Suprapubic skin (tissue), 4 donors: ENCODE results near the gene WAPL. TPM values are rescaled to one million over a fixed set of nuclear protein-coding genes. Genes with fewer than 3 reads are reported as not detected.

Source experiments
- DNase-seq, 2 donors: peaks; one replicate each; pipeline ENCODE4 v3.0.0-alpha.2; 2019; ENCODE audit warnings: low spot score in 2 of 2
- H3K27ac ChIP-seq: fragments of 200-600 bp; sonication (generic); one replicate; pipeline ENCODE4 v1.5.1; 2019
- H3K27me3 ChIP-seq: fragments of 200-600 bp; sonication (generic); one replicate; pipeline ENCODE4 v1.5.1; 2019
- H3K36me3 ChIP-seq: fragments of 200-600 bp; sonication (generic); one replicate; pipeline ENCODE4 v1.5.1; 2019
- H3K4me1 ChIP-seq: fragments of 200-600 bp; sonication (generic); one replicate; pipeline ENCODE4 v1.5.1; 2019
- H3K4me3 ChIP-seq: fragments of 200-600 bp; sonication (generic); one replicate; pipeline ENCODE4 v1.5.1; 2019; ENCODE audit warnings: mild to moderate bottlenecking
- H3K9me3 ChIP-seq: fragments of 200-600 bp; sonication (generic); one replicate; pipeline ENCODE4 v1.5.1; 2019
- CTCF ChIP-seq, 2 donors: fragments of 200-600 bp in 1 of 2; fragments of 450-650 bp in 1 of 2; sonication (generic) in 1 of 2; IDR thresholded peaks; one replicate each; pipeline ENCODE4 v1.5.1; 2016 to 2019; ENCODE audit warnings: antibody characterized with exemption in 2 of 2, mild to moderate bottlenecking in 1 of 2, moderate library complexity in 1 of 2
- EP300 ChIP-seq: sonication (generic); formaldehyde crosslinking; IDR thresholded peaks from one replicate; pipeline ENCODE4 v1.6.1; 2017; ENCODE audit warnings: antibody characterized with exemption
- POLR2A ChIP-seq, 2 donors: fragments of 450-650 bp; IDR thresholded peaks; one replicate each; pipeline ENCODE4 v1.6.1; 2017; ENCODE audit warnings: antibody characterized with exemption in 2 of 2, mild to moderate bottlenecking in 2 of 2, moderate library complexity in 2 of 2
- POLR2AphosphoS5 ChIP-seq, 3 donors: sonication (generic); formaldehyde crosslinking; IDR thresholded peaks; one replicate each; pipeline ENCODE4 v1.6.1; 2017; ENCODE audit warnings: antibody characterized with exemption in 3 of 3
- WGBS: methylation state at CpG from one replicate; pipeline ENCODE4 v1.1.5; 2018; 5-methylcytosine and 5-hydroxymethylcytosine counted together
- total RNA-seq, 4 donors: library from RNA; depleted of rRNA; stranded (reverse); fragments of >200 nt; gene quantifications; one replicate each; pipeline ENCODE4 v1.1.0, GENCODE V29; 2016

WAPL gene
- total RNA-seq, 4 donors from 2014 or later, result 35.4 to 52.0 (median 43.6) TPM

GRCh38 chr10:86486856-86487255, 34.7 kb downstream of the WAPL start:
- Histone ChIP-seq H3K9me3 (no peaks in the 10 kb centered on the region), H3K36me3 (peaks cover 44% of the 10 kb centered on the region), H3K4me3 (no peak overlapping the region), H3K27ac (no peak overlapping the region), H3K4me1 (peaks cover 7% of the 10 kb centered on the region), H3K27me3 (no peaks in the 10 kb centered on the region)
- WGBS, result 92% methylated on average over 4 of the region's 4 CpGs
- TF ChIP-seq POLR2A (IDR thresholded peaks at IDR 0.05) (no peak), CTCF (IDR thresholded peaks at IDR 0.05) (no peak), EP300 (no peak), POLR2AphosphoS5 (IDR thresholded peaks at IDR 0.05) (no peak)
- DNase-seq, result no peak

- H3K36me3 ChIP-seq, result peaks cover 44% of the 10 kb centered on the region
- peaks cover 2% of the 10 kb centered on the region for H3K4me1 ChIP-seq
- no peak for TF ChIP-seq POLR2A (IDR thresholded peaks at IDR 0.05)
- TF ChIP-seq EP300, result no peak
- TF ChIP-seq CTCF (IDR thresholded peaks at IDR 0.05), result no peak
- no peak for TF ChIP-seq POLR2AphosphoS5 (IDR thresholded peaks at IDR 0.05)
- H3K27me3 ChIP-seq, result no peaks in the 10 kb centered on the region
- H3K27ac ChIP-seq, result no peak overlapping the region
- 96% methylated on average over 8 of the region's 8 CpGs for WGBS
- no peak overlapping the region for H3K4me3 ChIP-seq
- no peak for DNase-seq
- H3K9me3 ChIP-seq, result no peaks in the 10 kb centered on the region
These were observed 37.9 kb downstream of the WAPL start for GRCh38 chr10:86483664-86484063.

GRCh38 chr10:86481761-86482160, 39.8 kb downstream of the WAPL start:
- no peaks in the 10 kb centered on the region for H3K27me3 ChIP-seq
- no peak overlapping the region for H3K27ac ChIP-seq
- no peak for TF ChIP-seq POLR2AphosphoS5 (IDR thresholded peaks at IDR 0.05)
- no peak for TF ChIP-seq CTCF (IDR thresholded peaks at IDR 0.05)
- TF ChIP-seq POLR2A (IDR thresholded peaks at IDR 0.05), result no peak
- TF ChIP-seq EP300, result no peak
- H3K4me1 ChIP-seq, result no peaks in the 10 kb centered on the region
- peaks cover 32% of the 10 kb centered on the region for H3K36me3 ChIP-seq
- WGBS, result 79% methylated on average over 1 of the region's 1 CpG
- no peak overlapping the region for H3K4me3 ChIP-seq
- H3K9me3 ChIP-seq, result no peaks in the 10 kb centered on the region
- no peak for DNase-seq

GRCh38 chr10:86480571-86480970, 41.0 kb downstream of the WAPL start:
- Histone ChIP-seq H3K4me3 (no peak overlapping the region), H3K36me3 (peaks cover 34% of the 10 kb centered on the region), H3K4me1 (no peaks in the 10 kb centered on the region), H3K9me3 (no peaks in the 10 kb centered on the region), H3K27ac (no peak overlapping the region), H3K27me3 (no peaks in the 10 kb centered on the region)
- WGBS, result 82% methylated on average over 1 of the region's 1 CpG
- DNase-seq, result no peak
- TF ChIP-seq EP300 (no peak), POLR2AphosphoS5 (IDR thresholded peaks at IDR 0.05) (no peak), CTCF (IDR thresholded peaks at IDR 0.05) (no peak), POLR2A (IDR thresholded peaks at IDR 0.05) (no peak)

- WGBS, result 94% methylated on average over 3 of the region's 3 CpGs
- H3K36me3 ChIP-seq, result peaks cover 51% of the 10 kb centered on the region
- H3K27me3 ChIP-seq, result no peaks in the 10 kb centered on the region
- no peaks in the 10 kb centered on the region for H3K9me3 ChIP-seq
- TF ChIP-seq POLR2A (IDR thresholded peaks at IDR 0.05) (no peak), CTCF (IDR thresholded peaks at IDR 0.05) (no peak), EP300 (no peak), POLR2AphosphoS5 (IDR thresholded peaks at IDR 0.05) (no peak)
- H3K27ac ChIP-seq, result no peak overlapping the region
- no peaks in the 10 kb centered on the region for H3K4me1 ChIP-seq
- no peak overlapping the region for H3K4me3 ChIP-seq
- no peak for DNase-seq
These were observed 49.5 kb downstream of the WAPL start for GRCh38 chr10:86472061-86472460.
